ENCODE results near the gene ZDHHC11B.
"Not testable (repeated sequence)": the region's sequence is repeated elsewhere in the genome, so short reads cannot be mapped to it uniquely, and the experiment has no call there.

- TF ChIP-seq CTCF (IDR thresholded peaks at IDR 0.05; ENCODE audit: low read depth, low read length); EZH2phosphoT487 (IDR thresholded peaks at IDR 0.05; ENCODE audit: low read depth): not testable (repeated sequence)
Measured at GRCh38 chr5:742276-742675, 42.3 kb downstream of the ZDHHC11B start.

All from OCI-LY3 (cell line).